ENCODE data around the gene CSMD2. TPM values are rescaled to one million over a fixed set of nuclear protein-coding genes. Genes with fewer than 3 reads are reported as not detected.

Gene CSMD2
- total RNA-seq, 1 donor from 2014 or later: 0.98 TPM

DNA sequence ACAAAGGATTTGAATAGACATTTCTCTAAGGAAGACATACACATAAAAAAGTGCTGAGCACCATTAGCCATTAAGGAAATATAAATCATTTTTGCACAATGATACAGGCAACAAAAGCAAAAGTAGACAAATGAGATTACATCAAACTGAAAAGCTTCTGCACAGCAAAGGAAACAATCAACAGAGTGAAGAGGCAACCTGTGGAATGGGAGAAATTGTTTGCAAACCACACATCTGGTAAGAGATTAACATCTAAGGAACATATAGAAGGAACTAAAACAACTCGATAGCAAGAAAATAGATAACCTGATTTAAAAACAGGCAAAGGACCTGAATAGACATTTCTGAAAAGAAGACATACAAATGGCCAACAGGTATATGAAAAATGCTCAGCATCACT is 635.1 kb downstream of the CSMD2 start:
- TF ChIP-seq, protein P1, sequence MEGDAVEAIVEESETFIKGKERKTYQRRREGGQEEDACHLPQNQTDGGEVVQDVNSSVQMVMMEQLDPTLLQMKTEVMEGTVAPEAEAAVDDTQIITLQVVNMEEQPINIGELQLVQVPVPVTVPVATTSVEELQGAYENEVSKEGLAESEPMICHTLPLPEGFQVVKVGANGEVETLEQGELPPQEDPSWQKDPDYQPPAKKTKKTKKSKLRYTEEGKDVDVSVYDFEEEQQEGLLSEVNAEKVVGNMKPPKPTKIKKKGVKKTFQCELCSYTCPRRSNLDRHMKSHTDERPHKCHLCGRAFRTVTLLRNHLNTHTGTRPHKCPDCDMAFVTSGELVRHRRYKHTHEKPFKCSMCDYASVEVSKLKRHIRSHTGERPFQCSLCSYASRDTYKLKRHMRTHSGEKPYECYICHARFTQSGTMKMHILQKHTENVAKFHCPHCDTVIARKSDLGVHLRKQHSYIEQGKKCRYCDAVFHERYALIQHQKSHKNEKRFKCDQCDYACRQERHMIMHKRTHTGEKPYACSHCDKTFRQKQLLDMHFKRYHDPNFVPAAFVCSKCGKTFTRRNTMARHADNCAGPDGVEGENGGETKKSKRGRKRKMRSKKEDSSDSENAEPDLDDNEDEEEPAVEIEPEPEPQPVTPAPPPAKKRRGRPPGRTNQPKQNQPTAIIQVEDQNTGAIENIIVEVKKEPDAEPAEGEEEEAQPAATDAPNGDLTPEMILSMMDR (conservative IDR thresholded peaks at IDR 0.05; ENCODE audit: low read depth, low read length): no peak
- H3K4me3 ChIP-seq (ENCODE audit: low read depth, low read length): no peak overlapping the region
- no peak for DNase-seq (ENCODE audit: low read depth)

DNA sequence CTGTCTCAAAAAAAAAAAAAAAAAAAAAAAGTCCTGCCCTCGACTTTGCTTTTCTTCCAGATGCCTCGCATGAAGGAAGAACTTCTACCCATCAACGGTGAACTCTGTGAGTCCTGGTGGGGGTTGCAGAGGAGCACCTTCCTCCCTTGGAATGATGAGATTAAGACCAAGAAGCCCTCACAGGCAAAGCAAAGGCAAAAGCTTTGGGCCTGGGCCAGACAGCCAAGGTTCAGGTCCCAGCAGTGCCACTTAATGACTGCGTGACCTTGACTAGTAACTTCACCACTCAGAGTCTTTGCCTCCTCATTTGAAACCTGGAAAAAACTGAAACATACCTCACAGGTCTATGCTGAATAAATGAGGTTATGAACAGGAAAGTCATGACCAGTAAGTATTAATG is 637.1 kb downstream of the CSMD2 start:
- no peak overlapping the region for H3K4me3 ChIP-seq (ENCODE audit: low read depth, low read length)
- DNase-seq (ENCODE audit: low read depth): no peak
- TF ChIP-seq, protein P1 (conservative IDR thresholded peaks at IDR 0.05; ENCODE audit: low read depth, low read length): no peak

DNA sequence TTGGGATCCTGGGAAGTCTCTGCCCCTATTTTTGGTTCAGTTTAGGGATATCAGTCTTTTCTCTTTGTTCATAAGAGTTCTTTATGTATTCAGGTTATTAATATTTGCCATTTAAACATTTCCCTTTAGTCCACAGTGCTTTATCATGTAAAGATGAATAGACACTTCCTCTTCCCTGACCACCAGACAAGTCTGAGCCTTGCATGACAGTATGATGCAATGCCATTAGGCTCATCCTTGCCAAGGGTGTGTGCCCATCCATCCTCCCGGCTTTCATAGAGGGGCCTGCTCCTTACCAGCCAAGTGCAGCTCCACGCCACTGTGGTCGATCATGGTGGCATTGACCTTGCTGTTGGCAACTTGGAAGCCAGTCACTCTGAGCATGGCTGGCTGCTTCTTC is 640.4 kb downstream of the CSMD2 start:
- H3K4me3 ChIP-seq (ENCODE audit: low read depth, low read length): no peak overlapping the region
- DNase-seq (ENCODE audit: low read depth): no peak
- TF ChIP-seq, protein P1 (conservative IDR thresholded peaks at IDR 0.05; ENCODE audit: low read depth, low read length): no peak

DNA sequence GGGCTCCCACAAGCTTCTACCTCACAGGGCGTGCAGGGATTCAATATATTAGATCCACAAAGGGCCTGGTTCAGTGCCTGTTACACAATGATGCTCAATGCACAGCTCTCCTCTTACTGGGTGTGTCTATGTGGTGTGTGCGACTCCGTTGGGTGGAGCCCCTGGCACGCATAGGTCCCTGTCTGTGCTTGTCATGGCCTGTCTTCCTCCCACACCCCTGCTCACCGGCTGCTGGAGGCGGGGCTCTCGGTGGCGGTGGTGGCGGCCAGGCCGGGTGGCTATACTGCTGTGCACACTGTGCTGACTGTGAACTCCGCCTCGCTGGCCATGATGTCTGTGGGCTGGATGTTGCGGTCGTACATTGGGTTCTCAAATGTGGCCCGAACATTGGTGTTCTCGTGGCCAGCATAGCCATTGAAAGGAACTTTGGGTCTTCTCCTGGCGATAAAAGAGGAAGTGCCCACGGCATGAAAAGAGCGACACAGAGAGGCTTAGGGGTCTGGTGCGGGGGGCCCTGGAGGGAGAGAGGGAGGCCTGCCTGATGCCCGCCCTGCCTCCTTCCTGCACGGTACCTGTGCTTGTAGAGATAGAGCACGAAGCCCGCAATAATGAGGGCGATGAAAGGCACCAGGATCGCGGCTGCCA is 645.7 kb downstream of the CSMD2 start:
- TF ChIP-seq, protein P1 (conservative IDR thresholded peaks at IDR 0.05; ENCODE audit: low read depth, low read length): no peak
- DNase-seq (ENCODE audit: low read depth): no peak
- H3K4me3 ChIP-seq (ENCODE audit: low read depth, low read length): no peak overlapping the region

DNA sequence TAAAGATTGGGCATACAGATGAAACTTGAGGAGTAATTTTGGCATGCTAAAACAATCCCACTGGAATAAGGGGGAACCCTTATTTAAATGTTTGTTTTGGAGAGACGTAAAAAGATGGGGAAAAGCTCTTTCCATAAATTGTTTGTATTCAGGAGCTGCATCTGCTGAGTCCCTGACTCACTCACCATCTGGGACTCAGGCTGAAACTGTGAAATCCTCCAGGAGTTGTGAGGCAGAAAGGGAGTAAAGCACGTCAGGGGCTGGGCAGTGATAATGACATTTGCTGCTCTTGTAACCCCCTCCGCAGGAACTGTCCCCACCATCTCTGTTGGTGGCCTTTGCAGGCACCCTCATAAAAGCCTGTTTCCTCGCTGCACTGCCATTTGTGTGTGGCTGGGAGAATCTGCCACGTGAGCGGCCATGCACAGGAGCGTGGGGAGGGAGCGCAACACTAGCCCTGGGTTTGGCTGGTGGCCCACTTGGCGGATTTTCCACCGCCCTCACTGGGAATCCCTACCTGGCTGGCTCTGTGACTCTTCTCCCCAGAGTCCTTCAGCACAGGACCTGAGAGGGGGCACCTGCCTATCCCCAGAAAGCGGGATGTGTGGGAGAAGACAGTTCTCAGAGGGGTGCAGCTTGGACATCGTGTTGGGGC is 647.3 kb downstream of the CSMD2 start:
- H3K4me3 ChIP-seq (ENCODE audit: low read depth, low read length): no peak overlapping the region
- DNase-seq (ENCODE audit: low read depth): no peak
- TF ChIP-seq, protein P1 (conservative IDR thresholded peaks at IDR 0.05; ENCODE audit: low read depth, low read length): no peak

DNA sequence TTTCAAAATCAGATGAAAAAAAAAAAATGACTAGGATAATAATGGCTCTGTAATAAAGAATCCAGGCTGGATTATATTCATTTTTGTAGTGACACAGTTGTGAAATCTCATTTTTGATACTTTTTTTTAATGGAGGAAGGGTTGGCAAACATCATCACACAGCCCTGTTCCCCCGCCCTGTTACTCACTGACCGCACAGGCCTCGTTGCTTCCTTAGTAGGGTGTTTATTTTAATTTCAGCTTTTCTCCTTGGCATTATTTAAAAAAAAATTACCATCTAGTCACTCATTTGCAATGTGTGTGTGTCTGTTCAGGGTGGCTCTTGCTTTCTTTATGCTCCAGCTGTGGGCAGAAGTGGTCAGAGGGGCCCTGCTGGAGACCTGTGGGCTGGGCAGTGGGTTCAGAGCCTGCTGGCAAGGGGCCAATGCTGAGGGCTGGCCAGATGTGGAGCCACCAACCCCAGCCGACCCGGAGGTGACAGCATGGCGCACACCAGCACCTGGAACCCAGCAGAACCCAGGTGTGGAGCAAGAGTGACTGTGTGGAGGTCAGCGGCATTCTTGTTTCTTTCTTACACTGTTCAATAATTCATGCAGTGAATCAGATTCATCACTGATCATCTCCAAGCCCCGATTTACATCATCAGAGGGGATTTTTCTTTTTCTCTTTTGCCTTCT is 648.0 kb downstream of the CSMD2 start:
- no peak for DNase-seq (ENCODE audit: low read depth)
- TF ChIP-seq, protein P1 (conservative IDR thresholded peaks at IDR 0.05; ENCODE audit: low read depth, low read length): no peak
- H3K4me3 ChIP-seq (ENCODE audit: low read depth, low read length): no peak overlapping the region
